Left forelimb (tissue), 1 donor: ENCODE measurements around the gene DMPK.
"Not testable (repeated sequence)": the region's sequence is repeated elsewhere in the genome, so short reads cannot be mapped to it uniquely, and the experiment has no call there.

Source experiments
- DNase-seq: peaks from one replicate; pipeline ENCODE4 v3.0.0-alpha.2; 2018; ENCODE audit warnings: low spot score

Gene DMPK

DNA sequence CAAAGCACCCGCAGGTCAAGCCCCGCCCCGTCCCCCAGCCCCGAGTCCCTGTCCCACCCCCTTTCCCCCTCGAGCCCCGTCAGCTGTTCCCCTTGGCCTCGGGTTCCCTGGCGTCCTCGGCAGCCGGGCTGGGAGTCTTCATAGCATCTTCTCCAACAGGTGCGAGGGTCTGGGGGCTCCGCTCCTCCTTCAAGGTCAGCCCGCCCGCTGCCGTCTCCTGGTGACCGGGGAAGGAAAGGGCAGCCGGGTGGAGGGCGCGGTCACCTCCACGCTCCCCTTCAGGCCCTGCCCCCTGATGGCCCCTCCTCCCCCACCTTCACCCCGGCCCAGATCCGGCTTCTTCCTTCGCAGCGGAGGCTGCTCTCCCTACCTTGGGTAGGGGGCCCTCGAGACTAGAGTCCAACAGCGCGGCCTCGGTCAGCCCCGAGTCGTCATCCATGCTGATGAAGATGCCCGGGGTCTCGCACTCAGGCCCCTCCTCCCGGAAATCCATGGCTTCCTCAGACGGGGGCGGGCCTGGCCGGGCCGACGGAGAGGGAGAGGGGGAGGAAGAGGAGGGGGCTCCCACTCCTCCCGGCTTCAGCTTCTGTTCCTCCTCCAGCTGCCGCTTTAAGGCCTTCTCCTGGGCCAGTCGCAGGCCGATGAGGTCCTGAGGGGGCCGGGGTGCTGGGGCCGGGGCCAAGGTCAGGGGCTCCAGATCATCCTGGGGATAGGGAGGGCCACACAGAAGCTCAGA, 33.4 kb upstream of the DMPK start:
- DNase-seq = peak; percentile 79

DNA sequence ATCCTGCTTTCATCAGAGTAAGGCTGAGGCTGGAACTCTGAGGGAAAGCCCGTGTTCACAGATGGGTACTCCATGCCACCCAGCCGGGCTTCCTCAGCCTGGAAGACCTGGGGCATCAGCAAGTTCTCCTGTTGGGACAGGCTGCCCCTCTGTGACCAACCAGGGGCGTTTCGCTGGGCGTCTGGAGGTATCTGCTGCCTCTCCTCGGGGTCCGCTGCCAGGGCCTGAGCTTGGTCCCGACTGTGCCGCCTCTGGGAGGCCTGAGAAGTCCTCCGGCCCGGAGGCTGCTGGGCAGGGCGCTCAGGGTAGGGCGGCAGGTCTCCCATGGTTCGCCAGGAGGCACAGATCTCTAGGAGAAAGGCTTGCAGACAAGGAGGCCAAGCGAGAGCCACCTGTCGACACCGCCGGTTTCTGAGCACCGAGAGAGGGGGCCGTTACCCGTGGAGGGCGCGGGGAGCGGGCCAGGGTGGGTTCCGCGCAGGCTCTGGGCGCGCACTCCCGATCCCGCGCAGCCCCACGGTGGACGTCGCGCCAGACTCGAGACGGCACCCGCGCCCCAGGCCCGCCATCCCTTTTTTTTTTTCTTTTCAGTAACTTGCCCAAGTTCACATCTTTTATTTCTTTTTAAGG, 32.7 kb upstream of the DMPK start, which contains the start of gene RSPH6A:
Gene RSPH6A, minus strand, starts transcription at position 458 of the 630 bp plus-strand sequence. Its CDS starts 132 bp downstream, at position 326.
- DNase-seq = no peak

DNA sequence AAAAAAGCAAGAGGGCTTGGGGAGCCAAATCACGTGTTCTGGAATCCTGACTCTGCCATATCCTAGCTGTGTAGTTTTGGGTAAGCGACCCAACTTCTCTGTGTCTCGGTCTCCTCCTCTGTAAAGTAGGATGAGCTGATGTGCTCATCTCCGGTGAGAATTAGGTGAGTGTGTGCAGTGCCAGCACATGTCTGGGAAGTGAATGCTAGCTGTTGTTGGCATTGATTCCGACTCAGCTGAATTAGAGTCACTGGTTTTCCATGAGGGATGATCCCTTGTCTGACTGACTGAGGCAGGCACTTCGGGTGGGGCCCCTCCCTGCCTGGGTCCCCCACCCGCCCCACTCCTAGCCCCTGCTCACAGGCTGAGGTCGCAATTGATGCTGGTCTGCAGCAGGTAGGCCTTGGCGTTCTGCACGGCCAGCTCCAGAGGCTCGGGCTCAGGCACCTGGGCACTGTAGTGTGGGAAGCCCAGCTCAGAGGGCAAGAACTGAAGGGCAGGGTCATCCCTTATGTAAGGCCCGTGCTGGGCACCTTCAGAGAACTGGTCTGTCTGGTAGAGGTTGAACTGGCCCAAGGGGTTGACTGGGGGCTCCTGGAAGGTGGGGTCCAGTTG, 32.0 kb upstream of the DMPK start:
- DNase-seq = no peak

DNA sequence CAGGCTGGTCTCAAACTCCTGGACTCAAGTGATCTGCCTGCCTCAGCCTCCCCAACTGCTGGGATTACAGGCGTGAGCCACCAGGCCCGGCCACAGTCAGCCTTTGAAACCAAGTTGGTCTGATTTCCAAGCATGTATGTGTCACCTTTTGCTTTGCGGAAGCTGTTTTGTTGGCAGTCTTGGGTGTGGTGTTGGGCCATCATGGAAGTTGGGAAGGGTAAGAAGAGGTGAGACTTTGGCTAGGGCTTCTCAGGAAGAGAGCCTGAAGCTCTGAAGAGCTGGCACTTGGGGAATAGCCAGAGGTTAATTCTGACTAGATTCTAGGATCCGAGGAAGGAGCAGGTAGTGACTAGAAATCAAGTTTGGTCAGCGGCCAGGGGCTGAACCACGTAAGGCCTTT, 30.0 kb upstream of the DMPK start:
- DNase-seq = no peak

DNA sequence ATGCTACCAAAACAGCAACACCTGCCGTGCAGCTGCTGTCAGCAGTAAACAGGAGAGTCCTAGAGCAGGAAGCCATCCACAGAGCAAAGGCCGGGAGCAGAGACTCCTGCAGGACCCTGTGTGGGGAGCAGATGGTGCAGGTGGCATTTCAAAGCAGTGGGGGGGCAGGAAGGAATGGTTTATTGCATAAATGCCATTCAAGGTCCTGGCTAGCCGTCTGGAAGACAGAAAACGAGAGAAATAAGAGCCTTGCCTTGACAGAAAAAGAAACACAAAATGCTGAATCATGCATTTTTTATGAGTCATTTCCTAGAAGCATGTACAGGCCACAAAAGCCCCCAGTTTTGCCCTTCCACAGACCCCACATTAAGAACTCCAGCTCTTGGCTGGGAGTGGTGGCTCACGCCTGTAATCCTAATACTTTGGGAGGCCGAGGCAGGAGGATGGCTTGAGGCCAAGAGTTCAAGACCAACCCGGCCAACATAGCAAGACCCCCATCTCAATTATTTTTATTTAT, 27.4 kb upstream of the DMPK start:
- no peak for DNase-seq

DNA sequence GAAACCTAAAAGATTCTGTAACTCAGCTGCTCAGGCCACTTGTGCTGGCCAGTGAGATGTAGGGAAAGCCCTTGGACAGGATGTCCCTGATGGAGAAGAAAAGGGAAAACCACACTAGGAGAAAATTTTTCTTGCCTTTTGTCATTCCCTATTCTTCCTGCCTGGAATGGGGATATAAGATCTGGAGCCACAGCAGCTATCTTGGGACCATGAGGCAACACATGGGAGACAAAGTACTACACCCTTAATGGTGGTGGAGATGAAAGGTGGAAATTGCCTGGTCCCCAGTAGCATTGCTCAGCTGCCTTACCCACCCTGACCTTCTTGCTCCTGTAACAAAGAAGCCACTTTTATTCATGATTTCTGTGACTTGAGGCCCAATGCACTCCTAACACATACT, 23.4 kb upstream of the DMPK start:
- DNase-seq = no peak

DNA sequence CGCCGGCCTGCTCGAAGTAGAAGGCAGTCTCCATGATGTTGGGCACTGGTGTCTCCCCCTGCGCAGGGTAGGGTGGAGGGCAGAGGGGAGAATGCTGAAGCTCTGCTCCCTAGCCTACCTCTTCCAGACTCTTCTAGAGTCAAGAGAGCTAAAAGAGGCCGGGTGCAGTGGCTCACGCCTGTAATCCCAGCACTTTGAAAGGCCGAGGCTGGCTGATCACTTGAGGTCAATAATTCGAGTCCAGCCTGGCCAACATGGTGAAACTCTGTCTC, 22.6 kb upstream of the DMPK start:
- no peak for DNase-seq

DNA sequence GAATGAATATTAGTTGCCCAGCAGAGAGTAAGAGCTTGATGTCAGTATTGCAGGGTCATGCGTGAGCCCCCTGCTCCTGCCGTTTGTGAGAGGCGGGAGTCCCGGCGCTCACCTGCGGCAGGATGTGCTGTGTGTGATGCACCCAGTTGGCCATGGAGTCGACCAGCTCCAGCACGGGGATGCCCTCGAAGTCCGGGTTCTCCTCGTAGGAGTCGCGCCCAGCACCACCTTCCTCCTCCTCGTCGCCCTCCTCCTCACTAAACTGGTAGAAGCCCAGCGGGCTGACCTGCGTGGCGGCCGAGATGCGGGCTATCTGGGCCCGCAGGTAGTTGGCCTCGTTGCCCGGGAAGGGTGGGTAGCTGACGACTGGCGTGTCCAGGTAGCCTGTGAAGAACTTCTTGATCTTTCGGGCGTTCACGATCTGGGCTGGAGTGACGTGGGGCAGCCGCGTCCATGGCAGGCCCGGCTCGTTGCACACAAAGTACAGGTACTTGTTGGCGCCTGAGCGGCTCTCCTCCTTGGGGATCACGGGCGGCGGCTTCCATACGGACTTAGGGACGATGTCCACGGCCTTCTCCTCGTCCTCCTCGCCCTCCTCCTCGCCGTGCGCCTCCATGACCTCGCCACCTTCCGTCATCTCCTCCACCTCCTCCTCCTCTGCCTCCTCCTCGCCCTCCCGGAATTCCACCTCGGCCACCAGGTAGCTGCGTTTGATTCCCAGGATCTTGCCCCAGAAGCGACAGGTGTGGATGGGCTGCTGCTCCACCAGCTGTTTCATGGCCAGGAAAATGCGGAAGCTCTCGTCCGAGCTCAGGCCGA, 22.1 kb upstream of the DMPK start:
- DNase-seq = no peak

DNA sequence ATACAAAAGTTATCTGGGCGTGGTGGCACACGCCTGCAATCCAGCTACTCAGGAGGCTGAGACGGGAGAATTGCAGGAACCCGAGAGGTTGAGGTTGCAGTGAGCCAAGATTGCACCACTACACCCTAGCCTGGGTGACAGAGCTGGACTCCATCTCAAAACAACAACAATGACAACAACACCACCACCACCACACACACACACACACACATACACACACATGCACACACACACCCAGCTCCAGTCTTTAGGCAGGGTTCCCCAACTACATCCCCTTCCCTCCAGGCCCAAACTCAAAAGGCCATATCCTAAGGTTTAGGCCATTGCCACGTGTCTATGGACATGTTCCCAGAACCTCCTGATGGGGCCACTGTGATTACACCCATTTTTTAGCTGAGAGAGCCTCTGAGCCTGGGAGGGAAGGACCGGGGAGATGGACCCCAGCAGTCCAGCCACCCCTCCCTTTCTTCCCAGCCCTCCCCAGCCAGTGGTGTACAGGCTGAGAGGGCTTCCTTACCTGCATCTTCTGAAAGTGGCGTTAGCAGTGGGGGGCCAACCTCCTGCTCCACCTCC, 19.4 kb upstream of the DMPK start:
- no peak for DNase-seq

DNA sequence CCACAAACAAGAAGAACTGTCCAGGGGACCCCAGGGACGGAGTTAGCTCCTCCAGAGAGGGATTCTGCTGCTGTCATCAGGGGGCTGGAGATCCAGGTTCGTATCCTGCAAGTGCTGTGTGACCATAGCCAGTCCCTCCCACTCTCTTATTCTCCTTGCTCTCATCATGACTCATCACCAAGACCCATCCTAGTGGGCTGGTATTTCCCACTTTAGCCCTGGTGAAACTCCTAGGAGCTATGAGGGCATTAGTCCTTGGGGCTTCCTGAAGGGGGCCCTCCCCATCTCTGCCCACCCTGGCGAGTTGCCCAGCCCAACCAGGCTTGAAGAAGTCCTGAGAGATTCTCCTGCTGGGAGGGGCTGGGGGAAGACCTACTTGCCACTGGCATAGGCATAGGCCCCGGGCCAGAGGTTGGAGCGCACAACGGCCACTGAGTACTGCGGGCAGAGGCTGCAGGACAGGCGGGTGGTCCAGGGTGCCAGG, 17.8 kb upstream of the DMPK start:
- no peak for DNase-seq

DNA sequence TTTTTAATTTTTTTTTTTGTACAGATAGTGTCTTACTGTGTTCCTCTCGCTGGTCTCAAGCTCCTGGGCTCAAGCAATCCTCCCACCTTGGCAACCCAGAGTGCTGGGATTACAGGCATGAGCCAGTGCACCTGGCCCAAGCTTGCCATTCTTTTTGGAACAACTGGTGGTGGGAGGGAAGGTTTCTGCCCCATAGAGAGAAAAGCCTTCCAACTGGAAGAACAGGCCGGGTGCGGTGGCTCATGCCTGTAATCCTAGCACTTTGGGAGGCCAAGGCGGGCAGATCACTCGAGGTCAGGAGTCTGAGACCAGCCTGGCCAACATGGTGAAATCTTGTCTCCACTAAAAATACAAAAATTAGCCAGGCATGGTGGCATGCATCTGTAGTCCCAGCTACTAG, 17.3 kb upstream of the DMPK start:
- DNase-seq = not testable (repeated sequence)

DNA sequence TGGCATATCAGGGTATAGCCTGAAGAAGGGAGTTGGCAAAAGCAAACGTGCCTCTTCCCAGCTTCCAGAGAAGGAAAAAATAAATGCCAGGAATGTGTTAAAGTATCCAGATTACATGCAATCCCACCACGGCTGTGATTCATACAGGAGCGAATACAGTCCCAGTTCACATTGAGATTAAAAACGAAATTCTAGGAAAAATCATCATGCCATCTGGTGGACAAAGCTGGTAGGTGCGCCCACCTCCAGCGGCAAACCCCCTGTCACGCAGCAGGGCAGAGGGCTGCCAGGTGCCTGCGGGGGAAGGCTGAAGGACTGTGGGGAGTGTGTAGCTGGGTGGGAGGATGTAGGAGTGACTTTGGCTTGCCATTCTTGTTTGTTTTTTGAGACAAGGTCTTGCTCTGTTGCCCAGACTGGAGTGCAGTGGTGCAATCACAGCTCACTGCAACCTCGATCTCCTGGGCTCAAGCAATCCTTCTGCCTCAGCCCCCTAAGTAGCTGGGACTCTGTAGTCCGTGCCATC, 16.8 kb upstream of the DMPK start:
- peak; percentile 80 for DNase-seq

DNA sequence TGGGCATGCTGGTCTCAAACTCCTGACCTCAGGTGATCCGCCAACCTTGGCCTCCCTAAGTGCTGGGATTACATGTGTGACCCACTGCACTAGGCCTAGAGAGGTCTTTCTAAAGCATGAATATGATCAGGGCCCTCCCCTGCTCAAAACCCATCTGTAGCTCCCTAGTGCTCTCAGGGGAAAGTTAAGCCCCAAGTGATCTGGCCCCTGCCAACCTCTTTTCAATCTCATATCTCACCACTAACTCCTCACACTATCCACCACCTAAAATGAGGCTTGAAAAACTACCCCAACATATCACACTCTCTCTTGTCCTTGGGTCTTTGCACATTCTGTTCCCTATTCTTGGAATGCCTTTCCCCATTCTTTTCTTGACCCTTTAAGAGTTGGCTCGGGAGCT, 12.3 kb upstream of the DMPK start:
- DNase-seq = no peak

DNA sequence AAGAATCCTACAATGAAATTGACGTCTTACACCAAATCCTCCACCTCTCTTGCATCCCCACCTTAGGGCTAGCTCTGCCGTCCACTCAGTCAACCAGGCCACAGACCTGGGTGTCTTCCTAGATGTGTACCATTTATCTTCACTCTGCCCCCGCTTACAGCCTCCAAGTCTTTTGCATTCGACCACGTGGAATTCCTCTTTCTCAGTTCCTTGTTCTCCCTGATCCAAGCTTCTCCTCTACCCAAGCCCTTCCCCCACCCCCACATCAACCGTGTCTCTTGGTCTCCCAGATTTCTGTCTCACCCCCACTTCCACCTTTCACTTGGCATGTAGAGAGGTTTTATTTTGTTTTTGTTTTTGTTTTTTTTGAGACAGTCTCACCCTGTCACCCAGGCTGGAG, 11.6 kb upstream of the DMPK start:
- DNase-seq = no peak

DNA sequence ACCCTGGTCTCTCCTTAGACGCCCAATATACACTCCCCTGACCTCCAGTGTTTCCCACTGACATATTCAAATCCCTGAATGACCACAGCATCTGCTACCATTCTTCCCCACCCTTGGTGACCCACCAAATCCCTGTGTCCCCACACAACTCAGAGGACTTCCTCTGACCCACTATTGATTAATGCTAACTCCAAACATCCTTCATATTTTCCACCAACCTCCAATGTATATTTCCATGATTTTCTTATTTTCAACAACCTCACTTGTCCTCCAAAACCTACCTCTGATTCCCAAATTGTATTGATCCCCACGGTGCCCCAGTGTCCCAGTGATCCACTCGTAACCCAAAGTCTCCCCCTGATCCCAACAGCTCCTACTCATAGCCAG, 10.9 kb upstream of the DMPK start:
- no peak for DNase-seq

DNA sequence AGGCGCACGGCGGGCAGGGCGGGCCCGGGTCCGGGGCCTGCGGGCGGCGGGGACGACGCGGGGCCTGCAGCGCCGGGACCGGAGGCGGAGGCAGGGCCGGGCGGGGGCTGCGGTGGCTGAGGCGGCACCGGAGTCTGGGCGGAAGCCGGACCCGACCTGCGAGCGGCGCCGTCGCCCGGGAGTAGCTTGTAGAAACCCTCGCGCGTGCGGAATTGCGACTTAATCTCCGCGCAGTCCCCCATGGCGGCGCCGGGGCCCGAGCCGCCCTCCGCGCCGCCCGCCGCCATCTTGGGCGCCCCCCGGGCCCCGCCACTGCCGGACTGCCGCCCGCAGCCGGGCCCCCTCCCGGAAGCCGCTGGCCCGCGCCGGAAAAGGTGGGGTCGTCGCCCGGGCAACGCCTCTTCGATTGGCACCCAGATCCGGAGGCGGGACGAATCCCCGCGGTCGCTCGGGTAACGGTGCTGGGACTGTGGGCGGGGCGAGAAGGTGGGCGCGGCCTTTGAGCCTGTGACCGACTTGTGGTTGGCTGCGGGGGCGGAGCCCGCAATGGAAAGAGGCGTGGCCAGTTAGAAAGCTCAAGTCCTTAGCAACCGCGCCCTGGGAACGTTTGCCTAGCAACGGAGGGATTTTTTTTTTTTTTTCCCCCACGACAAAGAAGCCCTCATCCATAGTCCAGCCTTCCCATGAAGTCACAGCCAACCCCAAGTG, 10.3 kb upstream of the DMPK start, which contains the start of gene DMWD:
Gene DMWD, minus strand, starts transcription at position 376 of the 708 bp plus-strand sequence. Its CDS starts 89 bp downstream, at position 287.
- peak; percentile 100 for DNase-seq

DNA sequence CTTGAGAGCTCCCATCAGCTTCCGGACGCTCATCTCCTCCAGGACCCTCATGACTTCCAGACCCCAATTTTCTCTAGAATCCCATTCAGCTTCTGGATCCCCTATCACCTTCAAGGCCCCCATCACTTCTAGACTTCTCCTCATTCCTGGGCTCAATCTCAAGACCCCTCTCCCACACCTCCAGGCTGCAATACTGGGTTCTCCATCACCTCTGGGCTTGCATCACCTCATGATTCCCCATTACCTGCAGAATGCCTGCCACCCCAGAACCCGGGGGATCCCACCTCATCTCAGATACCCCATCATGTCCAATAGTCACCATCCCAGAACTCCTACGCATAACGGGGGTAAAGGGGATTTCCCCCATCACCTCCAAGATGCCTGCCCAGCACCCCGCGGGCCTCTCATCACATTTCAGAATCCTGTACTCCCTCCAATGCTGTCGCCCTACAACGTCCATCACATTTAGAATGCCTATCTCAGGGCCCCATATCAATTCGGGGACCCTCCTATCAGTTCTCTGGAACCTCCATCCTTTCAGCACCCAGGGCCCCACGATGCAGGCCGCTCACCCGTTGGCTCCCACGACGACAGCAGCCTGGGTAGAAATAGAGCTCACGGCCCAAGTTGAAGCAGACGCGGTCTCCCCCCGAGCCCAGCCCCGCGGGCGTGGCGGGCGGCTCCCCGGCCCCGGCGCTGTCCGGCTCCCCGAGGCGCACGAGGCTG, 9.6 kb upstream of the DMPK start:
- no peak for DNase-seq

DNA sequence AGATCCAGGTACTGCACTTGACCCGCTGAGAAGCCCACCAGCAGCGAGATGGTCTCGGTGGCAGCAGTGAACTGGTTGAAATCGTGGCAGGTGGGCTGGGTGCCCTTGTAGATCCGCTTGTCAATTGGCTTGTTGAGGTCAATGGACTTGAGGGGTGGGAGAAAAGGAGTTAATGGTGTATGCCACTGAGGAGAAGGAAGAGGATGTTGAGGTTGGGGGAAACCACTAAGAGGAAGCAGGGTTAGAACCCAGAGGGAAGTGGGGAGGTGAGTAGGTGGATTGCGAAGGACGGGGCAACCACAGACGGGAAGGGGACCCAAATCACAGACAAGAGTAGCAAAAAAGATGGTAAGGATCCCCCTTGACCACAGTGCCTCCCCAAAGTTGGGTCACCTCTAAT, 8.7 kb upstream of the DMPK start:
- DNase-seq = no peak

DNA sequence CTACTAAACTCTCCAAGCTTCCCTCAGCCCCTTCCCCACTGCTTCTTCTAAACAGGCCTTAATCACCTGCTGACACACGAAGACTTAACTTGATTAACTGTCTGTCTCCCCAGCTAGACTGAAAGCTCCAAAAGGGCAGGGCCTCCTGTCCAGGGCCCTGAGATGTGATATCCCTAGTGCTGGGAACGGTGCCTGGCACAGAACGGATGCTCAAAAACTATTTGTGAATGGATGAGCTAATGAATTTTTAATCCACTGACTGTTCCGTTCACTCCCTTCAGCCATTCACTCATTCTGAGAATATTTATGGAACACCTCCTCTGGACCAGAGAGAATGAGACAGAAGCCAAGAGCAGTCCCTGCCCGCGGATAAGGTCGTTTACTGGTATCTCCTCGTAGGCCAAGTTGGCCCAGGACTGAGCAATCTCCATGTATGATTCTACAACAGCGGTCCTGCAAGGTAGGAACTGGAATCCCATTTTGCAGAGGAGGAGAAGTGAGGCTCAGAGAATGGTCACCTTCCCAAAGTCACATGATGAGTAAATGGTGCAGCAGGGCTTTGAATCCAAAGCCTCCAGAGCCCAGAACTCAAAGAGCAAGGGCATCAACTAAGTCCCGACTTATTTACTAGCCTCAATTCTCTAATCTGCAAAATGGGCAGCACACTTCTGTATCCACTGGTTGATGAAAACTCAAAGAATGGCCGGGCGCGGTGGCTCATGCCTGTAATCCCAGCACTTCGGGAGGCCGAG, 6.9 kb upstream of the DMPK start:
- DNase-seq = no peak

DNA sequence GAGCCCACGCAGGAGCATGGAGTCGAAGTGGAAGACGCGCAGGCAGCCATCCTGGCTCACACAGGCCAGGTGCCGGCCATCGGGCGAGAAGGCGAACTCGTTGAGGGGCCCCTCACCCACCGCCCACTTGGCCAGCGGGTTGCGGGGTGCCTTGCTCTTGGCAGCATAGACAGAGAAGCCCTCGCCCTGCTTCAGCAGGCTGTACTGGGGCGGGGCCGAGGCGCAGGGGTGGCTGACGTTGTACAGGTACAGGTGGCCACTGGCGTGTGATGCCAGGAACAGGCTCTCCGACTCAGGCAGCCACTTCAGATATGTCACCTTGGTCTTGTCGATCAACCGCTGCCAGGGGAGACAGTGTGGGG, 4.2 kb upstream of the DMPK start:
- DNase-seq = no peak
